ENCODE measurements around the gene EGFR.

The EGFR gene

GRCh38 chr7:55104123-55104522 is 85.3 kb downstream of the EGFR start:
- H3K4me3 ChIP-seq (ENCODE audit: low read length, poor library complexity, severe bottlenecking) = no peak overlapping the region
- no peak overlapping the region for H2AFZ ChIP-seq (ENCODE audit: low read length)
- no peaks in the 10 kb centered on the region for H3K36me3 ChIP-seq (ENCODE audit: insufficient read depth, low read length)
- no peaks in the 10 kb centered on the region for H3K9me2 ChIP-seq (replicated peaks; ENCODE audit: low read depth, low read length)
- H3K9me3 ChIP-seq (ENCODE audit: insufficient read depth, low read depth, low read length) = no peaks in the 10 kb centered on the region
- H4K20me1 ChIP-seq (ENCODE audit: insufficient read depth, low read length, poor library complexity, severe bottlenecking) = no peaks in the 10 kb centered on the region
- no peaks in the 10 kb centered on the region for H3F3A ChIP-seq (ENCODE audit: low read depth)
- H3K27me3 ChIP-seq (ENCODE audit: insufficient read depth, low read length, poor library complexity, severe bottlenecking) = no peaks in the 10 kb centered on the region
- no peak overlapping the region for H3K9ac ChIP-seq (ENCODE audit: low read depth, low read length, poor library complexity, severe bottlenecking)
- TF ChIP-seq EZH2phosphoT487 (IDR thresholded peaks at IDR 0.05; ENCODE audit: borderline replicate concordance) (no peak), CTCF (conservative IDR thresholded peaks at IDR 0.05; ENCODE audit: low read length) (no peak)
- no peak overlapping the region for H3K4me2 ChIP-seq (ENCODE audit: low read depth, low read length, poor library complexity, severe bottlenecking)
- H3K79me2 ChIP-seq (ENCODE audit: insufficient read depth, low read length) = no peaks in the 10 kb centered on the region
- H3K4me1 ChIP-seq (ENCODE audit: insufficient read depth, low read length, poor library complexity, severe bottlenecking) = no peaks in the 10 kb centered on the region

- TF ChIP-seq EZH2phosphoT487 (IDR thresholded peaks at IDR 0.05; ENCODE audit: borderline replicate concordance) (no peak), CTCF (conservative IDR thresholded peaks at IDR 0.05; ENCODE audit: low read length) (no peak)
- Histone ChIP-seq H3K4me3 (ENCODE audit: low read length, poor library complexity, severe bottlenecking) (no peak overlapping the region), H3K9me2 (replicated peaks; ENCODE audit: low read depth, low read length) (no peaks in the 10 kb centered on the region), H3K4me2 (ENCODE audit: low read depth, low read length, poor library complexity, severe bottlenecking) (no peak overlapping the region), H2AFZ (ENCODE audit: low read length) (no peak overlapping the region), H3K9ac (ENCODE audit: low read depth, low read length, poor library complexity, severe bottlenecking) (no peak overlapping the region), H3K27me3 (ENCODE audit: insufficient read depth, low read length, poor library complexity, severe bottlenecking) (no peaks in the 10 kb centered on the region), H3K9me3 (ENCODE audit: insufficient read depth, low read depth, low read length) (no peaks in the 10 kb centered on the region), H3K36me3 (ENCODE audit: insufficient read depth, low read length) (no peaks in the 10 kb centered on the region), H3K4me1 (ENCODE audit: insufficient read depth, low read length, poor library complexity, severe bottlenecking) (no peaks in the 10 kb centered on the region), H3K79me2 (ENCODE audit: insufficient read depth, low read length) (no peaks in the 10 kb centered on the region), H4K20me1 (ENCODE audit: insufficient read depth, low read length, poor library complexity, severe bottlenecking) (no peaks in the 10 kb centered on the region), H3F3A (ENCODE audit: low read depth) (no peaks in the 10 kb centered on the region)
Measured at GRCh38 chr7:55104712-55105433, 86.1 kb downstream of the EGFR start.

- Histone ChIP-seq H4K20me1 (ENCODE audit: insufficient read depth, low read length, poor library complexity, severe bottlenecking) (no peaks in the 10 kb centered on the region), H3K36me3 (ENCODE audit: insufficient read depth, low read length) (no peaks in the 10 kb centered on the region), H3K27me3 (ENCODE audit: insufficient read depth, low read length, poor library complexity, severe bottlenecking) (no peaks in the 10 kb centered on the region), H3K9me3 (ENCODE audit: insufficient read depth, low read depth, low read length) (no peaks in the 10 kb centered on the region), H3K9me2 (replicated peaks; ENCODE audit: low read depth, low read length) (no peaks in the 10 kb centered on the region), H3K9ac (ENCODE audit: low read depth, low read length, poor library complexity, severe bottlenecking) (no peak overlapping the region), H3K4me1 (ENCODE audit: insufficient read depth, low read length, poor library complexity, severe bottlenecking) (no peaks in the 10 kb centered on the region), H3F3A (ENCODE audit: low read depth) (no peaks in the 10 kb centered on the region), H3K79me2 (ENCODE audit: insufficient read depth, low read length) (no peaks in the 10 kb centered on the region), H3K4me3 (ENCODE audit: low read length, poor library complexity, severe bottlenecking) (no peak overlapping the region), H2AFZ (ENCODE audit: low read length) (no peak overlapping the region), H3K4me2 (ENCODE audit: low read depth, low read length, poor library complexity, severe bottlenecking) (no peak overlapping the region)
- TF ChIP-seq CTCF (conservative IDR thresholded peaks at IDR 0.05; ENCODE audit: low read length) (no peak), EZH2phosphoT487 (IDR thresholded peaks at IDR 0.05; ENCODE audit: borderline replicate concordance) (no peak)
Measured at GRCh38 chr7:55105952-55106351, 87.1 kb downstream of the EGFR start.

Data from Loucy (cell line).